Measurements from ENCODE around the gene CRABP2.

CRABP2 gene

DNA sequence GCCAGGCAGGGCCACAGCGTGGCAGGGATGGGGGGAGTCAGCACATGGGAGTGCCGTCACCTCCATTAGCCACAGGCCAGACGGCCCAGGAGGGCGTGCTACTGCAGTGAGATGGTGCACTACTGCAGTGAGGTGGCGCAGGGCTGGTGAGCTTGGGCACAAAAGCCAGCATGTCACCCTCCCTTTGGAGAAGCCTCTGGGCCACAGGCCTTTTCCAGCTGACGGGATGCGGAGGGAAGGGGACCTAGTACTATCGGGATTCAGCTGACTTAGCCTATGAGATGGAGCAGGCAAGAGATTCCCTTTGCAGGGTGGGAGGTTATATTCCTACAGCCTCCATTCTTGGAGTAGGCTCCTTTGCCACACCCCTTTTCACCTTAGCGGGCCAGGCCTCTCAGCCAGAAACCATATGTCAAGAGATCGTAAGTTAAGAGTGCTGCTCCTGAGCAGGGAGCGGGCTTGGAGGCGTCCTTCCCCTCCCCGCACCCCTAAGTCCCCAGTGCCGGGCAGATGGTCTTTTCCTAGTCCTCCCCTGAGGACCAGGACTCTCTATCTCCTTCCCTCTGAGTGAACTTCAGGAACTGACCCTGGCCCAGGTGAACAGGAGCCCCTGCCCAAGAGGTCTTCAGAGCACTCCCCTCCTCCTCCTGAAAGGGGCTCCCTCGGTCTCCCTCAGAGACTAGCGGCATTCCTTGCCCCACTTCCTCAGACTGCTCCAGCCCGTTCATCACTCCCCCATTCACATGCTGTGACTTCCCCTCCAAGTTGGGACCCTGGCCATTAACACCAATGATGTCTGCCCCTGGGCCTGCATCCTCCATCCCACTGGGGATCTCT, 36.4 kb downstream of the CRABP2 start:
- TF ChIP-seq POLR2AphosphoS5 (IDR thresholded peaks at IDR 0.05; ENCODE audit: low read depth, low read length) = 0 out of 2 replicates have a peak, but pooled peaks have one; percentile 5
- TF ChIP-seq, protein P1, sequence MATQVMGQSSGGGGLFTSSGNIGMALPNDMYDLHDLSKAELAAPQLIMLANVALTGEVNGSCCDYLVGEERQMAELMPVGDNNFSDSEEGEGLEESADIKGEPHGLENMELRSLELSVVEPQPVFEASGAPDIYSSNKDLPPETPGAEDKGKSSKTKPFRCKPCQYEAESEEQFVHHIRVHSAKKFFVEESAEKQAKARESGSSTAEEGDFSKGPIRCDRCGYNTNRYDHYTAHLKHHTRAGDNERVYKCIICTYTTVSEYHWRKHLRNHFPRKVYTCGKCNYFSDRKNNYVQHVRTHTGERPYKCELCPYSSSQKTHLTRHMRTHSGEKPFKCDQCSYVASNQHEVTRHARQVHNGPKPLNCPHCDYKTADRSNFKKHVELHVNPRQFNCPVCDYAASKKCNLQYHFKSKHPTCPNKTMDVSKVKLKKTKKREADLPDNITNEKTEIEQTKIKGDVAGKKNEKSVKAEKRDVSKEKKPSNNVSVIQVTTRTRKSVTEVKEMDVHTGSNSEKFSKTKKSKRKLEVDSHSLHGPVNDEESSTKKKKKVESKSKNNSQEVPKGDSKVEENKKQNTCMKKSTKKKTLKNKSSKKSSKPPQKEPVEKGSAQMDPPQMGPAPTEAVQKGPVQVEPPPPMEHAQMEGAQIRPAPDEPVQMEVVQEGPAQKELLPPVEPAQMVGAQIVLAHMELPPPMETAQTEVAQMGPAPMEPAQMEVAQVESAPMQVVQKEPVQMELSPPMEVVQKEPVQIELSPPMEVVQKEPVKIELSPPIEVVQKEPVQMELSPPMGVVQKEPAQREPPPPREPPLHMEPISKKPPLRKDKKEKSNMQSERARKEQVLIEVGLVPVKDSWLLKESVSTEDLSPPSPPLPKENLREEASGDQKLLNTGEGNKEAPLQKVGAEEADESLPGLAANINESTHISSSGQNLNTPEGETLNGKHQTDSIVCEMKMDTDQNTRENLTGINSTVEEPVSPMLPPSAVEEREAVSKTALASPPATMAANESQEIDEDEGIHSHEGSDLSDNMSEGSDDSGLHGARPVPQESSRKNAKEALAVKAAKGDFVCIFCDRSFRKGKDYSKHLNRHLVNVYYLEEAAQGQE (IDR thresholded peaks at IDR 0.05; ENCODE audit: insufficient read depth in 1 of 2, low read depth in 2 of 2, low read length in 2 of 2) = no peak
- no peak for TF ChIP-seq TAF1 (IDR thresholded peaks at IDR 0.05; ENCODE audit: borderline replicate concordance, insufficient read depth, low read length)

DNA sequence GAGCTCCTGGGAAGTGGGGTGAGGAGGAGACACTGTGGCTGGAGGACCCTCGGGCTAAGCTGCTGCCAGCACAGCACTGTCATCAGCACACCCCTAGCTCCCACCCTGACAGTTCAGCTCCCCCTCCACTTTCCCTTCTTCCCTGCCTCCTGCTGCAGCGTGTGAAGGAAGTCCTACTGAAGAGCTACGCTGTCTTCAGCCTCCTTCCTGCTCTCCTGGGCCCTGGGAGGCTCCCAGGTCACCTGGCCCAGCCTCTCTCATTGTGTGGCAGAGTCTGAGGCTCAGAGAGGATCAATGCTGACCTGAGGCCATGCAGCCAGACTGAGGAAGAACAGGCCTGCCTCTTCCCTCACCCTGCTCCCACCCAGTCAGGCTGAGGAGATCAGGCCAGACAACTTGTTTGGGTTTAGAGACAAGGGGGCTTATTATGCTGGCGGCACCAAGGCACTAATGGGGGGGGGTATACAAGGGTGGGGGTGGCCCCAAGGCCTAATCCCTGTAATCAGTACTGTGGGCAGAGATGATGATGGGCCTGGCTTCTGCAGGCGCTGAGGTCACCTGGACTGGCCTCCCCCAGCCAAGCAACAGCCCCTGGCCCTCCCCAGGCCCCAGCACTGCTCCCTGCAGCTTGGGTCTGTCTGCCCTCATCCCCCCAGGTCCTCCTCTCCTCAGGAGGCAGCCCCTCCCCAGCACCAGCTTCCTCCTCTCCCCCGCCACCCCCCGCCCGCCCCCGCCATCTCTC, 37.2 kb downstream of the CRABP2 start:
- TF ChIP-seq POLR2AphosphoS5 (IDR thresholded peaks at IDR 0.05; ENCODE audit: low read depth, low read length) (0 out of 2 replicates have a peak, but pooled peaks have one; percentile 20), SIN3A (IDR thresholded peaks at IDR 0.05; ENCODE audit: borderline replicate concordance, insufficient read depth, low read length) (peak; percentile 6; the same call in 1 of the 2 replicates)
- TF ChIP-seq, protein P1 (IDR thresholded peaks at IDR 0.05; ENCODE audit: insufficient read depth in 1 of 2, low read depth in 2 of 2, low read length in 2 of 2) = no peak

DNA sequence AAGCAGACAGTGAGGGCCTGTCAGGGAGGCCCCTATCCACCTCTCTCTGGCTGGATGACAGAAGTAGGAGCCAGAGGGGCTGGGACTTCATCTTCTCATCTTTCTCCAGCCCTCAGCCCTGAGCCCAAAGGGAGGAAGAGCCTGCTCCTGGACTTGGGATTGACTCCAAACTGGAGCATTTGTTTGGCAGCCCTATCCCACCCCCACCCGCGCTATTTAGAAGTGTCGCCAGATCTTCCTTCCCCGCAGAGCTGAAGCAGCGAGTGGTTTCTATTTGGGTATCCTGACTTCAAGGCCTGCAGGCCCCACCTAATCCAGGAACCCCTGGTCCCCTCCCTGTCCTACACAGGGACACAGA, 37.8 kb downstream of the CRABP2 start:
- TF ChIP-seq POLR2AphosphoS5 (IDR thresholded peaks at IDR 0.05; ENCODE audit: low read depth, low read length) = no peak
- TF ChIP-seq, protein P1 (IDR thresholded peaks at IDR 0.05; ENCODE audit: insufficient read depth in 1 of 2, low read depth in 2 of 2, low read length in 2 of 2) = no peak
- TF ChIP-seq FOXP2 (optimal IDR thresholded peaks at IDR 0.05; ENCODE audit: borderline replicate concordance, extremely low read depth, extremely low read length, insufficient read depth) = no peak
- no peak for TF ChIP-seq SIN3A (IDR thresholded peaks at IDR 0.05; ENCODE audit: borderline replicate concordance, insufficient read depth, low read length)
- TF ChIP-seq TAF1 (IDR thresholded peaks at IDR 0.05; ENCODE audit: borderline replicate concordance, insufficient read depth, low read length) = no peak

DNA sequence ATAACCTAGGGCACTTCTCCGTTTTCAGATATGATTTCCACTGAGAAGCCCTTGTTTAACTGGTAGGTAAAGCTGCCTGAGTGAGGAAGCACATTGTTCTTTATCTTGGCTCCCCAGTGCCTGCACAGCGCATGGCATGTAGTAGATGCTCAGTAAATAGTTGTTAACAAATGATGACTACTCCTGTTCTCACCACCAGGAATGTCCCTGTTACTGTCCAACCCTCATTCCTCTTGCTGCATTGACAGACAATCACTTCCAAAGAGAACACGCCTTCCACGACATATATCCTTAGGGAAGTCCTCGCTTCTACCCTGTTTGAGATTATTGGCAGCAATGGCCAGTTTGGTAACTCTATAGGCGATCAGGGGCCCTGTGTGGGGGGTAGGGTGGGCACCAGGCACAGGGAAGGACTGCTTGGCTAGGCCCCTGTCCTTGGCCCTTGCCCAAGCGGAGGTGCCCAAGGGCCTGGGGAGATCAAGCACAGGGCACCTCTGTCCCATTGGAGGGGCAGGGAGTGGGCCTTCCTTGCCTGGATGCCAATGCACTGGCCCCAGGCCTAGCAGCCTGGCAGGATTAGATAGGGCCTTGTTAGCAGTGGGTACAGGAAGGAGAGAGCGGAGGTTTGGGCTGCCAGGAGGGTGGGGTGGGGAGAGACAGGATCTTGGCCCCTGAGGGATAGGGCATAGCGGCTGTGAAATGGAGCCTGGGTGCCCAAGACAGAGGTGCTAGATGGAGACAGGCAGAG, 38.3 kb downstream of the CRABP2 start:
- TF ChIP-seq SIN3A (IDR thresholded peaks at IDR 0.05; ENCODE audit: borderline replicate concordance, insufficient read depth, low read length) = no peak
- TF ChIP-seq TAF1 (IDR thresholded peaks at IDR 0.05; ENCODE audit: borderline replicate concordance, insufficient read depth, low read length) = no peak
- no peak for TF ChIP-seq FOXP2 (optimal IDR thresholded peaks at IDR 0.05; ENCODE audit: borderline replicate concordance, extremely low read depth, extremely low read length, insufficient read depth)
- TF ChIP-seq, protein P1 (IDR thresholded peaks at IDR 0.05; ENCODE audit: insufficient read depth in 1 of 2, low read depth in 2 of 2, low read length in 2 of 2) = no peak
- TF ChIP-seq POLR2AphosphoS5 (IDR thresholded peaks at IDR 0.05; ENCODE audit: low read depth, low read length) = no peak
